K562 (cell line): ENCODE measurements around the gene OPA3. TPM values are rescaled to one million over a fixed set of nuclear protein-coding genes. Genes with fewer than 3 reads are reported as not detected.

Experiments used
- ATAC-seq: fragments of 200-7000 bp; cut with Tn5 transposase; 3 replicates; pipeline ENCODE4 v1.9.1; 2020; ENCODE audit warnings: moderate library complexity
- BruUV-seq: library from RNA; stranded (reverse); fragments of 400-500 nt; replicated peaks from 2 replicates; lab custom pipeline; 2021; lab: Mats Ljungman, UMichigan
- CTCF ChIA-PET: fragments of 300-600 bp; formaldehyde crosslinking; extraction: SDS; loops from one replicate; lab custom pipeline; 2021; ENCODE audit warnings: low intra/inter-chr PET ratio; lab: Yijun Ruan, JAX
- POLR2A ChIA-PET: fragments of 300-600, 350-650 bp; sonication (Branson Sonifier 250); formaldehyde crosslinking; extraction: SDS; loops from one replicate; lab custom pipeline; 2021; ENCODE audit warnings: antibody characterized with exemption, inconsistent platforms; lab: Yijun Ruan, JAX
- DNase-seq, 4 experiments: peaks; one replicate each; pipeline versions ENCODE4 v3.0.0 to v3.0.0-alpha.2; 2011 to 2018; ENCODE audit warnings: low spot score in 3 of 4, mixed read lengths in 3 of 4; ENCODE audit errors: extremely low read depth in 1 of 4
- FAIRE-seq: peaks from 2 replicates; lab custom pipeline; 2011; peaks lifted over from hg19 to GRCh38; lab: Jason Lieb, UNC
- H2AFZ ChIP-seq: 2 replicates; pipeline ENCODE4 v1.6.0; 2011; ENCODE audit warnings: low read depth, low read length, control low read depth, inconsistent platforms
- H3K27ac ChIP-seq: fragments of 200-600 bp; 3 replicates; pipeline ENCODE4 v1.8.0; 2011; ENCODE audit warnings: low read depth, mild to moderate bottlenecking, control low read depth, inconsistent platforms, low read length, moderate library complexity, mixed read lengths; ENCODE audit errors: extremely low read depth
- H3K27me3 ChIP-seq, 2 experiments: fragments of 300-600 bp in 1 of 2; 2 replicates in 1 of 2; 3 replicates in 1 of 2; pipeline versions ENCODE4 v1.6.0 to v1.8.0; 2011; ENCODE audit warnings: inconsistent platforms in 2 of 2, low read length in 2 of 2, mild to moderate bottlenecking in 1 of 2, mixed read lengths in 1 of 2, moderate library complexity in 1 of 2; ENCODE audit not compliant: control insufficient read depth in 2 of 2, insufficient read depth in 2 of 2
- H3K36me3 ChIP-seq: fragments of 300-600 bp; 3 replicates; pipeline ENCODE4 v1.8.0; 2011; ENCODE audit warnings: mild to moderate bottlenecking, low read length, inconsistent platforms; ENCODE audit not compliant: control insufficient read depth, insufficient read depth
- H3K4me1 ChIP-seq, 2 experiments: fragments of 200-600 bp in 1 of 2; replicated peaks in 1 of 2; 2 replicates in 1 of 2; 3 replicates in 1 of 2; pipeline versions ENCODE4 v1.5.1 to v1.8.0; 2011; ENCODE audit warnings: inconsistent platforms in 2 of 2, low read length in 2 of 2, mild to moderate bottlenecking in 1 of 2, mixed read lengths in 1 of 2, moderate library complexity in 1 of 2; ENCODE audit not compliant: control insufficient read depth in 2 of 2, insufficient read depth in 2 of 2
- H3K4me2 ChIP-seq: 2 replicates; pipeline ENCODE4 v1.6.1; 2011; ENCODE audit warnings: low read length, control low read depth, inconsistent platforms, mixed read lengths; ENCODE audit not compliant: insufficient read depth
- H3K4me3 ChIP-seq: fragments of 200-600 bp; sonication (generic), shearing (Covaris generic); 2 replicates; pipeline ENCODE4 v1.5.1; 2016; ENCODE audit warnings: control low read depth, inconsistent platforms
- H3K79me2 ChIP-seq: fragments of 200-600 bp; 3 replicates; pipeline ENCODE4 v1.8.0; 2011; ENCODE audit warnings: low read length, inconsistent platforms; ENCODE audit not compliant: control insufficient read depth, insufficient read depth
- H3K9ac ChIP-seq, 2 experiments: 2 replicates each; pipeline versions ENCODE4 v1.6.0 to v1.6.1; 2011; ENCODE audit warnings: low read depth in 2 of 2, low read length in 2 of 2, control low read depth in 1 of 2, inconsistent platforms in 1 of 2, mild to moderate bottlenecking in 1 of 2, mixed read lengths in 1 of 2; ENCODE audit not compliant: insufficient read depth in 1 of 2
- H3K9me1 ChIP-seq: one replicate; pipeline ENCODE4 v1.6.0; 2011; ENCODE audit warnings: inconsistent platforms, mild to moderate bottlenecking, low read length, moderate library complexity; ENCODE audit not compliant: control insufficient read depth, insufficient read depth
- H3K9me3 ChIP-seq: replicated peaks from 2 replicates; pipeline ENCODE4 v1.5.1; 2011; ENCODE audit warnings: low read depth, low read length, inconsistent platforms; ENCODE audit not compliant: control insufficient read depth, insufficient read depth
- H4K20me1 ChIP-seq: replicated peaks from 2 replicates; pipeline ENCODE4 v1.6.1; 2011; ENCODE audit warnings: low read length, inconsistent platforms, mixed read lengths; ENCODE audit not compliant: control insufficient read depth, insufficient read depth
- ATF3 ChIP-seq, 2 experiments: fragments of 450-650 bp in 1 of 2; sonication (generic) in 1 of 2; formaldehyde crosslinking in 1 of 2; IDR thresholded peaks in 1 of 2; conservative IDR thresholded peaks in 1 of 2; 2 replicates each; pipeline versions ENCODE4 v1.6.1 to v1.8.1; 2016 to 2023; ENCODE audit warnings: mild to moderate bottlenecking in 2 of 2, moderate library complexity in 2 of 2, inconsistent platforms in 1 of 2, missing genetic modification reagents in 1 of 2
- CTCF ChIP-seq, 3 experiments: IDR thresholded peaks in 2 of 3; conservative IDR thresholded peaks in 1 of 3; 2 replicates each; pipeline ENCODE4 v1.5.1; 2011 to 2012; ENCODE audit warnings: low read length in 3 of 3, mild to moderate bottlenecking in 3 of 3, control low read depth in 2 of 3, improper control_type of control experiment in 1 of 3, inconsistent platforms in 1 of 3, low read depth in 1 of 3, mixed read lengths in 1 of 3, moderate library complexity in 1 of 3; ENCODE audit not compliant: insufficient read depth in 2 of 3
- FOS ChIP-seq: IDR thresholded peaks from 3 replicates; pipeline ENCODE4 v1.6.1; 2011; ENCODE audit not compliant: insufficient read length; ENCODE audit errors: extremely low read depth
- MAX ChIP-seq: sonication (generic); formaldehyde crosslinking; IDR thresholded peaks from 2 replicates; pipeline ENCODE4 v1.9.0; 2022; ENCODE audit warnings: mild to moderate bottlenecking, missing genetic modification reagents
- RBM14 ChIP-seq: fragments of 200-400 bp; formaldehyde crosslinking; IDR thresholded peaks from 2 replicates; pipeline ENCODE4 v1.6.1; 2018; ENCODE audit warnings: low read depth, mild to moderate bottlenecking, low read length, moderate library complexity, borderline replicate concordance; ENCODE audit not compliant: insufficient read depth
- RREB1 ChIP-seq: fragments of 250-450 bp; sonication (Bioruptor Pico); IDR thresholded peaks from 2 replicates; pipeline ENCODE4 v1.4.0; 2020
- ZBTB12 ChIP-seq: fragments of 250-450 bp; sonication (Bioruptor Pico); IDR thresholded peaks from 2 replicates; pipeline ENCODE4 v1.4.0; 2020
- ZNF766 ChIP-seq: fragments of 200-800 bp; sonication (Bioruptor generic); conservative IDR thresholded peaks from 2 replicates; pipeline ENCODE4 v1.6.1; 2016; ENCODE audit warnings: missing genetic modification characterization, missing compliant biosample characterization
- WGBS: fragments of 100-300 bp; shearing (Covaris generic); methylation state at CpG from one replicate; pipeline ENCODE4 v1.1.6; 2016; ENCODE audit warnings: low coverage, mixed read lengths; ENCODE audit not compliant: insufficient coverage; ENCODE audit errors: missing lambda C conversion rate; 5-methylcytosine and 5-hydroxymethylcytosine counted together
- in situ Hi-C: fragments of 300-500 bp; cut with MboI; formaldehyde crosslinking; loops from 4 replicates; pipeline ENCODE4 v1.15.0; 2018; ENCODE audit warnings: inconsistent platforms, mixed read lengths
- intact Hi-C: fragments of 100-400 bp; cut with micrococcal nuclease; formaldehyde crosslinking; loops from 2 replicates; pipeline ENCODE4 v1.14.2; 2022
- polyA plus RNA-seq, 8 experiments: library from polyadenylated mRNA; depleted of rRNA in 4 of 8; stranded (reverse) in 5 of 8; unstranded in 3 of 8; fragments of >200 nt; fragmentation: Nextera tagmentation in 2 of 8; fragmentation: Illumina TruSeq in 1 of 8; extraction: Ambion mirVana in 2 of 8; extraction: Trizol in 1 of 8; gene quantifications; 2 replicates each; pipeline versions ENCODE4 v1.2.1 to v1.2.3, GENCODE V29; 2011 to 2014; ENCODE audit warnings: inconsistent platforms in 1 of 8, missing spikeins in 1 of 8
- total RNA-seq, 7 experiments: library from RNA; depleted of rRNA in 6 of 7; stranded (reverse); fragments of >200 nt in 6 of 7; fragmentation: Illumina TruSeq in 2 of 7; extraction: Trizol in 2 of 7; gene quantifications; 2 replicates each; pipeline versions ENCODE4 v1.2.1 to v1.2.3, GENCODE V29; 2011 to 2021; ENCODE audit warnings: low replicate concordance in 1 of 7

OPA3 gene
- total and polyA plus RNA-seq, 9 of the 15 experiments (the other 6 are each of a cell fraction or from before 2014, with no cell fraction given): 1.4 to 18.8 (median 9.0) TPM

- H3K79me2 ChIP-seq: peaks cover 3% of the 10 kb centered on the region; the same call in 1 of the 3 replicates
- 13% methylated on average over 17 of the region's 27 CpGs for WGBS
- H3K4me1 ChIP-seq: peaks cover 7 to 22% of the 10 kb centered on the region in 2 experiments
- in situ Hi-C loops: no loop called here
- no peaks in the 10 kb centered on the region; a peak in 1 of 5 replicates for H3K27me3 ChIP-seq
- ChIA-PET CTCF (no interaction called here), POLR2A (interaction anchor here (0.6 to 4.1 kb wide), 3 partner anchors 9 to 16 kb away, joined by 3 to 19 read pairs (median 8); no protein-coding TSS in a partner anchor)
- no peak overlapping the region for H3K4me3 ChIP-seq
- 0 out of 2 replicates have a peak overlapping the region, but pooled peaks have one; percentile 4 for H2AFZ ChIP-seq
- no peaks in the 10 kb centered on the region for H3K9me3 ChIP-seq
- peaks cover 32% of the 10 kb centered on the region; the same call in 2 of the 3 replicates for H3K36me3 ChIP-seq
- FAIRE-seq: peak; percentile 88
- no peaks in the 10 kb centered on the region for H3K9me1 ChIP-seq
- ATAC-seq: peak; percentile 97
- peak overlapping the region; percentile 46 for H3K4me2 ChIP-seq
- no peaks in the 10 kb centered on the region; the same call in 1 of the 2 replicates for H4K20me1 ChIP-seq
- H3K27ac ChIP-seq: 0 out of 3 replicates have a peak overlapping the region, but pooled peaks have one; percentile 36
- intact Hi-C loops: no loop called here
- H3K9ac ChIP-seq: peak overlapping the region in 1 of 2 experiments; percentile 83; a peak in 2 of 4 replicates
- peak; percentile 89 to 98 (median 98) for DNase-seq
- BruUV-seq: no TSS peak
- TF ChIP-seq CTCF (IDR thresholded peaks at IDR 0.05 in 2 of 3, conservative IDR thresholded peaks at IDR 0.05 in 1 of 3; ENCODE audit: insufficient read depth in 2 of 3, low read depth in 1 of 3, low read length in 3 of 3): peak in 1 of 3 experiments; percentile 3; a peak in 1 of 6 replicates
- TF ChIP-seq MAX (CRISPR knock-in tag): peak; percentile 25; the same call in 1 of the 2 replicates
- peak; percentile 74 for TF ChIP-seq ZBTB12
- no peak for TF ChIP-seq RREB1
- TF ChIP-seq RBM14: no peak
- peak; percentile 15 for TF ChIP-seq FOS
- peak; percentile 94 for TF ChIP-seq ATF3 (IDR thresholded peaks at IDR 0.05)
- TF ChIP-seq ATF3 (CRISPR knock-in tag; conservative IDR thresholded peaks at IDR 0.05): peak; percentile 29; the same call in 1 of the 2 replicates
- no peak for TF ChIP-seq ZNF766 (CRISPR knock-in tag)
Measured at GRCh38 chr19:45632468-45633196, 48.0 kb upstream of the OPA3 start.
